KMS-11 (cell line): ENCODE results near the gene CFAP299.

Experiments used
- H2AFZ ChIP-seq: fragments of 200-600 bp; sonication (generic); 2 replicates; pipeline ENCODE4 v1.6.1; 2016; ENCODE audit warnings: antibody characterized with exemption, mixed run types, low read depth
- H3K27ac ChIP-seq: fragments of 200-600 bp; sonication (generic); 2 replicates; pipeline ENCODE4 v1.6.1; 2016; ENCODE audit warnings: mild to moderate bottlenecking, mixed run types
- H3K27me3 ChIP-seq: fragments of 200-600 bp; sonication (generic); 2 replicates; pipeline ENCODE4 v1.6.1; 2017; ENCODE audit warnings: mild to moderate bottlenecking, low read depth, mixed run types, moderate library complexity; ENCODE audit not compliant: insufficient read depth
- H3K36me3 ChIP-seq: fragments of 200-600 bp; sonication (generic); 2 replicates; pipeline ENCODE4 v1.6.1; 2017; ENCODE audit warnings: mild to moderate bottlenecking, mixed run types; ENCODE audit not compliant: insufficient read depth
- H3K4me1 ChIP-seq: fragments of 200-600 bp; sonication (generic); 2 replicates; pipeline ENCODE4 v1.6.1; 2016; ENCODE audit warnings: mild to moderate bottlenecking, low read depth, mixed run types; ENCODE audit not compliant: poor library complexity, severe bottlenecking
- H3K4me2 ChIP-seq: fragments of 200-600 bp; sonication (generic); 2 replicates; pipeline ENCODE4 v1.7.0; 2016; ENCODE audit warnings: mild to moderate bottlenecking, mixed run types
- H3K4me3 ChIP-seq: fragments of 200-600 bp; sonication (generic); IDR thresholded peaks from 2 replicates; pipeline ENCODE4 v1.6.1; 2017; ENCODE audit warnings: low read depth, low read length, mixed read lengths; ENCODE audit not compliant: insufficient read depth
- H3K79me2 ChIP-seq: fragments of 200-600 bp; sonication (generic); 2 replicates; pipeline ENCODE4 v1.6.1; 2016; ENCODE audit warnings: low read depth, mixed run types; ENCODE audit not compliant: insufficient read depth
- H3K9ac ChIP-seq: fragments of 200-600 bp; sonication (generic); 2 replicates; pipeline ENCODE4 v1.6.1; 2016; ENCODE audit warnings: mild to moderate bottlenecking, mixed run types
- H4K20me1 ChIP-seq: fragments of 200-600 bp; sonication (generic); 2 replicates; pipeline ENCODE4 v1.6.1; 2016; ENCODE audit warnings: mild to moderate bottlenecking, mixed run types; ENCODE audit not compliant: insufficient read depth
- TF ChIP-seq, protein P1 (sequence below): fragments of 200-600 bp; sonication (generic); conservative IDR thresholded peaks from 2 replicates; pipeline ENCODE4 v1.6.1; 2017; ENCODE audit warnings: low read depth, mild to moderate bottlenecking, antibody characterized with exemption, low read length, moderate library complexity, mixed read lengths

Gene CFAP299

GRCh38 chr4:80388284-80388607 is 52.7 kb downstream of the CFAP299 start:
- Histone ChIP-seq H4K20me1 (no peaks in the 10 kb centered on the region), H3K9ac (no peak overlapping the region), H2AFZ (no peak overlapping the region), H3K4me1 (no peaks in the 10 kb centered on the region), H3K27me3 (no peaks in the 10 kb centered on the region), H3K4me3 (no peak overlapping the region), H3K36me3 (no peaks in the 10 kb centered on the region), H3K27ac (no peak overlapping the region), H3K4me2 (no peak overlapping the region), H3K79me2 (no peaks in the 10 kb centered on the region)
- TF ChIP-seq, protein P1, sequence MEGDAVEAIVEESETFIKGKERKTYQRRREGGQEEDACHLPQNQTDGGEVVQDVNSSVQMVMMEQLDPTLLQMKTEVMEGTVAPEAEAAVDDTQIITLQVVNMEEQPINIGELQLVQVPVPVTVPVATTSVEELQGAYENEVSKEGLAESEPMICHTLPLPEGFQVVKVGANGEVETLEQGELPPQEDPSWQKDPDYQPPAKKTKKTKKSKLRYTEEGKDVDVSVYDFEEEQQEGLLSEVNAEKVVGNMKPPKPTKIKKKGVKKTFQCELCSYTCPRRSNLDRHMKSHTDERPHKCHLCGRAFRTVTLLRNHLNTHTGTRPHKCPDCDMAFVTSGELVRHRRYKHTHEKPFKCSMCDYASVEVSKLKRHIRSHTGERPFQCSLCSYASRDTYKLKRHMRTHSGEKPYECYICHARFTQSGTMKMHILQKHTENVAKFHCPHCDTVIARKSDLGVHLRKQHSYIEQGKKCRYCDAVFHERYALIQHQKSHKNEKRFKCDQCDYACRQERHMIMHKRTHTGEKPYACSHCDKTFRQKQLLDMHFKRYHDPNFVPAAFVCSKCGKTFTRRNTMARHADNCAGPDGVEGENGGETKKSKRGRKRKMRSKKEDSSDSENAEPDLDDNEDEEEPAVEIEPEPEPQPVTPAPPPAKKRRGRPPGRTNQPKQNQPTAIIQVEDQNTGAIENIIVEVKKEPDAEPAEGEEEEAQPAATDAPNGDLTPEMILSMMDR, result no peak

DNA sequence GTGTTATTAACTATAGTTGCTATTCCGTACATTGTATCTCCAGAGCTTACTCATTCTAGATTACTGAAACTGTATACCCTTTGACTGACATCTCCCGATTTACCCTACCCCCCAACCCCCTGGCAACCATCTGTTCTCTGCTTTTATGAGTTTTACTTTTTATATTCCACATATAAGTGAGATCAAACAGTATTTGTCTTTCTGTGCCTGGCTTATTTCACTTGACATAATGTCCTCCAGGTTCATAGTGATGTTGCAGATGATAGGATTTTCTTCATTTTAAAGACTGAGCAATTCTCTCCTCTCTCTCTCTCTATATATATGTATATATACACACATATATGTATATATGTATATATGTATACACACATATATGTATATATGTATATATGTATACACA is 54.6 kb downstream of the CFAP299 start:
- H4K20me1 ChIP-seq, result no peaks in the 10 kb centered on the region
- TF ChIP-seq, protein P1, result no peak
- no peaks in the 10 kb centered on the region for H3K36me3 ChIP-seq
- no peak overlapping the region for H3K4me3 ChIP-seq
- H3K4me2 ChIP-seq, result no peak overlapping the region
- H3K79me2 ChIP-seq, result no peaks in the 10 kb centered on the region
- no peak overlapping the region for H3K27ac ChIP-seq
- H3K4me1 ChIP-seq, result no peaks in the 10 kb centered on the region
- no peaks in the 10 kb centered on the region for H3K27me3 ChIP-seq
- no peak overlapping the region for H2AFZ ChIP-seq
- H3K9ac ChIP-seq, result no peak overlapping the region

- TF ChIP-seq, protein P1, result no peak
- H3K9ac ChIP-seq, result no peak overlapping the region
- H3K4me3 ChIP-seq, result no peak overlapping the region
- H3K27ac ChIP-seq, result no peak overlapping the region
- no peak overlapping the region for H2AFZ ChIP-seq
- no peaks in the 10 kb centered on the region for H4K20me1 ChIP-seq
- H3K4me2 ChIP-seq, result no peak overlapping the region
- no peaks in the 10 kb centered on the region for H3K79me2 ChIP-seq
- no peaks in the 10 kb centered on the region for H3K27me3 ChIP-seq
- H3K36me3 ChIP-seq, result no peaks in the 10 kb centered on the region
- no peaks in the 10 kb centered on the region for H3K4me1 ChIP-seq
These were observed 57.9 kb downstream of the CFAP299 start for GRCh38 chr4:80393246-80393969.

DNA sequence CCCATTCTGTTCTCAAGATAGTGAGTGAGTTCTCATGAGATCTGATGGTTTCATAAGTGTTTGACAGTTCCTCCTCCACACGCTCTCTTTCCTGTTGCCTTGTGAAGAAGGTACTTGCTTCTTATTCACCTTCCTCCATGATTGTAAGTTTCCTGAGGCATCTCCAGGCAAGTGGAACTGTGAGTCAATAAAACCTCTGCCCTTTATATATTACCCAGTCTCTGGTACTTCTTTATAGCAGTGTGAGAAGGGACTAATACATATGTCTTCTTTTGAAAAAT is 58.4 kb downstream of the CFAP299 start:
- Histone ChIP-seq H3K4me1 (no peaks in the 10 kb centered on the region), H3K79me2 (no peaks in the 10 kb centered on the region), H3K27ac (no peak overlapping the region), H3K9ac (no peak overlapping the region), H3K4me3 (no peak overlapping the region), H4K20me1 (no peaks in the 10 kb centered on the region), H3K36me3 (no peaks in the 10 kb centered on the region), H3K27me3 (no peaks in the 10 kb centered on the region), H2AFZ (no peak overlapping the region), H3K4me2 (no peak overlapping the region)
- TF ChIP-seq, protein P1, result no peak
